Stomach (tissue), 4 donors: ENCODE results near the gene DLG2.

ENCODE experiments used
- CTCF ChIP-seq, 7 experiments: fragments of 450-650 bp in 4 of 7; fragments of 200-600 bp in 3 of 7; sonication (generic) in 3 of 7; IDR thresholded peaks; one replicate each; pipeline ENCODE4 v1.5.1; 2016 to 2019; ENCODE audit warnings: antibody characterized with exemption in 7 of 7, control low read depth in 2 of 7, mild to moderate bottlenecking in 1 of 7
- POLR2A ChIP-seq, 4 donors: fragments of 450-650 bp; IDR thresholded peaks; one replicate each; pipeline ENCODE4 v1.6.1; 2016; ENCODE audit warnings: antibody characterized with exemption in 4 of 4, control low read depth in 2 of 4, mild to moderate bottlenecking in 1 of 4, moderate library complexity in 1 of 4
- POLR2AphosphoS5 ChIP-seq, 3 donors: sonication (generic); formaldehyde crosslinking; IDR thresholded peaks; one replicate each; pipeline ENCODE4 v1.6.1; 2016; ENCODE audit warnings: antibody characterized with exemption in 3 of 3

GRCh38 chr11:83922318-83922717 lies 1704.8 kb downstream of the DLG2 start:
- TF ChIP-seq POLR2AphosphoS5 (IDR thresholded peaks at IDR 0.05) (no peak), POLR2A (IDR thresholded peaks at IDR 0.05) (no peak), CTCF (IDR thresholded peaks at IDR 0.05) (no peak)
